Measurements from ENCODE around the gene OR2AJ1.

The OR2AJ1 gene

DNA sequence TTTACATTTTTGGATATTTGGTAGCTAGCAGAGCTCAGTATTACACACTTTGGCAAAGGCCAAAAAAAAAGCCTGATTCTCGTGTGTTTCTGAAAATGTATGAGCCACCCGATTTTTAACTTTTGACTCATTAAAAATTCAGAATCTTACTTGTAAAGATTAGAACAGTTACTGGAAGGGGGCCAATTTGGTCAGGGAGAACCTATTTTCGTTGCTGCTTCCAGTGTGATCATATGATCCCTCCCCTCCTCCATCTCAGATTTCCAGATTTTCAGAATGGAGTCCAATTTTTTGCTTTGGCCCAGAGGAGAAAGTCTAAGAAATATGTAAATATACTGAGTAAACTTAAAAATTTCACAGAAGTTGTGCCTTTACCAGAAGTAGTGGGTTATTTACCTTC is 37.1 kb downstream of the OR2AJ1 start:
- DNase-seq: no peak

DNA sequence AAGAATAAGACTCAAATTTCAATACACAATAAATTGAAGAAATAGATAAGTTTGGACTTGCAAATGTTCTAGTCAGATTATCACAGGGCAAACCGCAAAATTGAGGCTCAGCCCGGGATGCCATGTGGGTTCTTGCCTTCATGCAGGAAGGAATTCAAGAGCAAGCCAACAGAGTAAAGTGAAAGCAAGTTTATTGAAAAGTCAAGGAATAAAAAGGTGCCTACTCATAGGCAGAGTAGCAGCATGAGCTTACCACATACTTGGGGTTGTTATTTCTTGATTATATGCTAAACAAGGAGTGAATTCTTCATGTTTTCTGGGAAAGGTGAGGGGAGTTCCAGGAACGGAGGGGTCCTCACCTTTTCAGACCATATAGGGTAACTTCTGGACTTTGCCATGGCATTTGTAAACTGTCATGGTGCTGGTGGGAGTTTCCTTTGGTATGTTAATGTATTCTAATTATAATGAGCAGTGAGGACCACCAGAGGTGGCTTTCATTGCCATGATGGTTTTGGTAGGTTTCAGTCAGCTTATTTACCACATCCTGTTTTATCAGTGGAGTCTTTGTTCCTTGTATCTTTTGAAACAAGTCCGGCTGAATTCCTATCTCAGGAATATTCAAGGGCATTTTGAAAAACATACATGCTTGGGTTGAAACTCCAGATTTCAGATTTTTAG is 38.4 kb downstream of the OR2AJ1 start:
- DNase-seq: no peak

DNA sequence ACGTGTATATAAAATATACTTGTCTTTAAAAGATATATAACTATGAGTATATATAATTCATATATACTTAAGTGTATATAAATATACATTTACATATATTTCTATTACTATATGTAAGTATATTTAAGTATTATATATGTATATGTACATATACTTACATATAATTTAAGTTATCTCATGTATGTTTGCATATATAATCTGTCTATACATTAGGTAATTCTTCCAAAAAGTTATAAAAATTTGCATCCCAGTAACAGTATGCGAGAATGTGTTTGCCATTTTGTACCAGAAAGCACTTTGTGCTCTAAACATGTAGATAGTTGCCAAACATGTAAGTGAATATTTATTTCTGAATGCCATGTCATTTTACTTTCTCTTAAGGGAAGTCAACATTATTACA is 40.2 kb downstream of the OR2AJ1 start, which contains the start of gene OR2AK2:
Gene OR2AK2 (plus strand): TSS at position 301 of the 400 bp plus-strand sequence. CDS start 144 bp downstream, outside the sequence.
- no peak for DNase-seq

DNA sequence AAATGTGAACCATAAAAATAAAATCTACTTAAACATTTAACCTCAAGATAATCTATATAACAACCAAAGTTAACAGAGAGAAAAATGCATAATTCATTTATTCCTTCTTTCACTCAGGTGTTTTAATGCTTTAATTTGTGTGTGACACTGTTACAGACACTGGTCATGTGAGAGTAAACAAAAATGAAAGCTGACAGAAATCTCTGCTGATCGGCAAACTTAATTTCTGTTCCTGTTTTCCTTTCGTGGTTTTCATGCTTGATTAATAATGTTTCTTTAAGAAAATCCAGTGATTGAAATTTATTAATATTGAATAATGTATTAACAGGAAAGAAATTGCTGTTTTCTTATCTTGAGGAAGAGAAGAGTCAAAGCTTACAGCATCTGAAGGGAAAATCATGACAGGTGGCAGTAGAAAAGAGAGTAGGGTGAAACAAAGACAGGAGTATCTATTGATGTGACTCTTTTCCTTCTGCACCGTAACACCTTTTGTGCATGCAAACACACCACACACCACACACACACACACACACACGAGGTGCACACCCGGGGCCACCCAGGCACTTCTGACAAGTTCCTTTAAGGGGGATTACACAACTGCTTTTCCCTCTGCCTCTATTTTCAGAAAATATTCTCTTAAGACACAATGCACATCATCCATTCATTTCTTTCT is 42.0 kb downstream of the OR2AJ1 start:
- DNase-seq: no peak
